Cardiac fibroblast (primary cell): ENCODE measurements around the gene SGO2.

Source experiments
- DNase-seq, 2 donors: peaks; one replicate each; pipeline versions ENCODE4 v3.0.0 to v3.0.0-alpha.2; 2010; ENCODE audit warnings: low read depth in 2 of 2
- H3K4me3 ChIP-seq, 2 donors: replicated peaks in 1 of 2; 1 replicate in 1 of 2; 2 replicates in 1 of 2; pipeline ENCODE4 v1.5.1; 2011; ENCODE audit warnings: low read depth in 2 of 2, low read length in 2 of 2, mild to moderate bottlenecking in 2 of 2, moderate library complexity in 1 of 2
- CTCF ChIP-seq: IDR thresholded peaks from one replicate; pipeline ENCODE4 v1.5.1; 2011; ENCODE audit warnings: low read depth, mild to moderate bottlenecking, low read length, inconsistent platforms

The SGO2 gene

DNA sequence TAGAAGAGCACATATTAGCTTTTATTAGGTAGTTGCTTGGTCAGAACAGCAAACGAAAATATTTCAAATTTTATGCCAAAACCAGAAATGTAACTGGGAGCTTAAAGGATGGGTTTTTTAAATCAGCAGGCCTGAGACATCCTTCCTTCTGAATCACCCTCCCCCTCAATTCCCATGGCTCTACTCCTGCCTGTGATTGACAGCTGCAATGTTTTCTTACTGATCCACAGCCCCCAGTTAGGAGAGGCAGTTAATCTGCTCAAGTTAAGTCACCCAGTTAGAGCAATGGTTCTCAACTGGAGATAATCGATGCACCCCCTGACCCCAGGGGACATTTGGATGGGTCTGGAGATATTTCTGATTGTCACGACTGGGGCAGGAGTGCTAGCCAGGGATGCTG is 41.1 kb upstream of the SGO2 start:
- DNase-seq: no peak
- no peak for TF ChIP-seq CTCF
- no peak overlapping the region for H3K4me3 ChIP-seq

GRCh38 chr2:200486529-200486928 is 39.5 kb upstream of the SGO2 start:
- no peak for TF ChIP-seq CTCF
- DNase-seq: no peak
- no peak overlapping the region for H3K4me3 ChIP-seq

DNA sequence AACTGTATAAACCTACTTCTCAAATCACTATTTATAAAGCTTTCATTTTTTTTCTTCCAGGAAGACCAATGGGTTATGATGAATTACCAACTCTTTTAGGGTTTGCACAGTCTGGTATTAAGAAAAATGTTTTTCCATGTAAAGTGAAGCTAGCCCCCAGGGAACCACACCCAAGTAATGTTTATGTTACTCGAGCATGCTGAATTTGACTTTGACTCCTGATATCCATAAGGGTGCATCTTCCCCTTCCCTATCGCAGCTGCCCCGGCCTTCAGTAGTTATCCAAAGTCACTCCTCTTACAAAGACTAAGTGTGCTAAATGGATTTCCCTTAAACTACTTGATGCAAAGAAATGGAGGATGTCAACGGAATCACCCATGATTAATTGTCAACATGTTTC is 37.8 kb upstream of the SGO2 start:
- no peak for TF ChIP-seq CTCF
- no peak overlapping the region for H3K4me3 ChIP-seq
- DNase-seq: no peak

- DNase-seq: no peak
- H3K4me3 ChIP-seq: no peak overlapping the region
- TF ChIP-seq CTCF: no peak
Observed at GRCh38 chr2:200490001-200490400, 36.0 kb upstream of the SGO2 start.

GRCh38 chr2:200492656-200493055 is 33.4 kb upstream of the SGO2 start:
- TF ChIP-seq CTCF: no peak
- H3K4me3 ChIP-seq: no peak overlapping the region
- DNase-seq: no peak

- DNase-seq: no peak
- no peak overlapping the region for H3K4me3 ChIP-seq
- TF ChIP-seq CTCF: no peak
Observed at GRCh38 chr2:200494048-200494447, 32.0 kb upstream of the SGO2 start.

- TF ChIP-seq CTCF: no peak
- H3K4me3 ChIP-seq: no peak overlapping the region
- DNase-seq: no peak
Observed at GRCh38 chr2:200496696-200497095, 29.3 kb upstream of the SGO2 start.
